ENCODE data around the gene FYN. TPM values are rescaled to one million over a fixed set of nuclear protein-coding genes. Genes with fewer than 3 reads are reported as not detected.

The FYN gene
- total and polyA plus RNA-seq, 9 of the 15 experiments (the other 6 are each of a cell fraction or from before 2014, with no cell fraction given): 2.9 to 22.1 (median 11.4) TPM

DNA sequence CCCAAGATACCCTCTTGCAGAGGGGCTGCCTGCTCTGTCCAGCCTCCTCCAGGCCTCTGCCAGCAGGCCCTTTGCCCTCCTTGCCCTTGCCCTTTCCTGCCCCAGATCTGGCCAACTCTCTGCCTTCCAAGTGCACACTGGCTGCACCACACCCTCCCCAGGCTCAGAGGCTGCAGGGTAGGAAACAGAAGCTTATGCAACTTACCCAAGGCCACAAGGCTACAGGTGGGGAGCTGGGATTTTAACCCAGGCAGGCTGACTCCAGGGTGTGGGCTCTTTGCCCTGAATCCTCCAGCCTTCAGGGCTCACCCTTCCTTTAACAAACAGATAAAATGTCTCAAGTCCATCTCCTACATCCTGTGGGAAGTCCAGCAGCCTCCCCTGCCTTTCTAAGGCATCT lies 253.1 kb downstream of the FYN start (continued):
- TF ChIP-seq CEBPG (CRISPR knock-in tag; IDR thresholded peaks at IDR 0.05) (no peak), CEBPG (tag; conservative IDR thresholded peaks at IDR 0.05 in 1 of 2, IDR thresholded peaks at IDR 0.05 in 1 of 2) (no peak), ARID2 (IDR thresholded peaks at IDR 0.05) (no peak), EP300 (IDR thresholded peaks at IDR 0.05; ENCODE audit: low read length) (no peak)

DNA sequence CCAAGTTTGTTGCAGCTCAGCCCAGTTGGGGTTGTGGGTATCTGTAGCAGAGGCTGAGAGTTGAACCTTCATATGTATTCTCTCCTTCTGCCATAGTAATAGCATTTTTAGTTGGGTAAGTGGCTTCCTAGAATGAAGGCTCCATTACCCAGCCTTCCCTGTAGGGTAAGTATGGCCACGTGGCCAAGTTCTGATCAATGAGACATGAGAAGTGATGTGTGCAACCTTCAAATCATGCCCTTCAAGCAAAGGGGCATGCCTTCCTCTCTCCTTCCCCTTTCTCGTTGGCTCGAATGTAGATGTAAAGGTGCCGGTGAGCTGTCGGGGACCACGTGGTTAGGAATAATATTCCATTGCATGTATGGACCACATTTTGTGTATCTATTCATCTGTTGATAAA lies 254.8 kb downstream of the FYN start:
- Histone ChIP-seq H3K4me1 (replicated peaks in 1 of 2; ENCODE audit: control insufficient read depth in 2 of 2, insufficient read depth in 2 of 2, low read length in 2 of 2) (peaks cover 8 to 11% of the 10 kb centered on the region in 2 experiments; a peak in 4 of 5 replicates), H3K9ac (ENCODE audit: insufficient read depth in 1 of 2, low read depth in 2 of 2, low read length in 2 of 2) (no peak overlapping the region)
- POLR2A ChIA-PET: interaction anchor here (1.3 kb wide), 1 partner anchor 13 kb away, joined by 6 read pairs; the partner anchor contains the start of gene TRAF3IP2

More for the DNA sequence above, 254.8 kb downstream of the FYN start:
- peak overlapping the region; percentile 11; the same call in 1 of the 2 replicates for H2AFZ ChIP-seq (ENCODE audit: low read depth, low read length)
- no peaks in the 10 kb centered on the region for H3K9me1 ChIP-seq (ENCODE audit: control insufficient read depth, insufficient read depth, low read length)
- peaks cover 8 to 52% of the 10 kb centered on the region in 2 experiments; a peak in 4 of 5 replicates for H3K27me3 ChIP-seq (ENCODE audit: control insufficient read depth in 2 of 2, insufficient read depth in 2 of 2, low read length in 2 of 2)
- 10% methylated on average over 6 of the region's 6 CpGs for WGBS (ENCODE audit: insufficient coverage, low coverage, missing lambda C conversion rate)
- H3K79me2 ChIP-seq (ENCODE audit: control insufficient read depth, insufficient read depth, low read length): no peaks in the 10 kb centered on the region
- H4K20me1 ChIP-seq (replicated peaks; ENCODE audit: control insufficient read depth, insufficient read depth, low read length): no peaks in the 10 kb centered on the region
- no peak overlapping the region for H3K4me2 ChIP-seq (ENCODE audit: insufficient read depth, low read length)
- DNase-seq (ENCODE audit: extremely low read depth in 1 of 4, low spot score in 3 of 4) (no peak), ATAC-seq (no peak), FAIRE-seq (no peak)
- H3K27ac ChIP-seq (ENCODE audit: extremely low read depth, low read depth, low read length): no peak overlapping the region
- no peak overlapping the region for H3K4me3 ChIP-seq
- CTCF ChIA-PET (ENCODE audit: low intra/inter-chr PET ratio): no interaction called here
- H3K36me3 ChIP-seq (ENCODE audit: control insufficient read depth, insufficient read depth, low read length): no peaks in the 10 kb centered on the region
- intact Hi-C loops (cut with micrococcal nuclease) (no loop called here), in situ Hi-C loops (cut with MboI) (no loop called here)
- BruUV-seq (replicated peaks): no TSS peak
- no peak for TF ChIP-seq RAD51 (IDR thresholded peaks at IDR 0.05; ENCODE audit: borderline replicate concordance, low read depth)
- TF ChIP-seq, protein P1, sequence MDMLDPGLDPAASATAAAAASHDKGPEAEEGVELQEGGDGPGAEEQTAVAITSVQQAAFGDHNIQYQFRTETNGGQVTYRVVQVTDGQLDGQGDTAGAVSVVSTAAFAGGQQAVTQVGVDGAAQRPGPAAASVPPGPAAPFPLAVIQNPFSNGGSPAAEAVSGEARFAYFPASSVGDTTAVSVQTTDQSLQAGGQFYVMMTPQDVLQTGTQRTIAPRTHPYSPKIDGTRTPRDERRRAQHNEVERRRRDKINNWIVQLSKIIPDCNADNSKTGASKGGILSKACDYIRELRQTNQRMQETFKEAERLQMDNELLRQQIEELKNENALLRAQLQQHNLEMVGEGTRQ (CRISPR knock-in tag; IDR thresholded peaks at IDR 0.05): peak; percentile 53
- no peak for TF ChIP-seq ZNF41 (CRISPR knock-in tag; conservative IDR thresholded peaks at IDR 0.05)
- TF ChIP-seq, protein P2, sequence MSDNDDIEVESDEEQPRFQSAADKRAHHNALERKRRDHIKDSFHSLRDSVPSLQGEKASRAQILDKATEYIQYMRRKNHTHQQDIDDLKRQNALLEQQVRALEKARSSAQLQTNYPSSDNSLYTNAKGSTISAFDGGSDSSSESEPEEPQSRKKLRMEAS (CRISPR knock-in tag; IDR thresholded peaks at IDR 0.05): peak; percentile 33; the same call in 1 of the 2 replicates
- TF ChIP-seq, protein P3, sequence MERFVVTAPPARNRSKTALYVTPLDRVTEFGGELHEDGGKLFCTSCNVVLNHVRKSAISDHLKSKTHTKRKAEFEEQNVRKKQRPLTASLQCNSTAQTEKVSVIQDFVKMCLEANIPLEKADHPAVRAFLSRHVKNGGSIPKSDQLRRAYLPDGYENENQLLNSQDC (CRISPR knock-in tag; IDR thresholded peaks at IDR 0.05): no peak
- no peak for TF ChIP-seq ZNF551 (CRISPR knock-in tag; IDR thresholded peaks at IDR 0.05)
- TF ChIP-seq, protein P4, sequence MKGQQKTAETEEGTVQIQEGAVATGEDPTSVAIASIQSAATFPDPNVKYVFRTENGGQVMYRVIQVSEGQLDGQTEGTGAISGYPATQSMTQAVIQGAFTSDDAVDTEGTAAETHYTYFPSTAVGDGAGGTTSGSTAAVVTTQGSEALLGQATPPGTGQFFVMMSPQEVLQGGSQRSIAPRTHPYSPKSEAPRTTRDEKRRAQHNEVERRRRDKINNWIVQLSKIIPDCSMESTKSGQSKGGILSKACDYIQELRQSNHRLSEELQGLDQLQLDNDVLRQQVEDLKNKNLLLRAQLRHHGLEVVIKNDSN (CRISPR knock-in tag; IDR thresholded peaks at IDR 0.05): peak; percentile 60
- TF ChIP-seq CTBP1 (IDR thresholded peaks at IDR 0.05; ENCODE audit: borderline replicate concordance): no peak
- no peak for TF ChIP-seq RNF2 (IDR thresholded peaks at IDR 0.05)
- H3K9me3 ChIP-seq (replicated peaks; ENCODE audit: control insufficient read depth, insufficient read depth, low read depth, low read length): no peaks in the 10 kb centered on the region

All from K562 (cell line).